Peyer's patch (tissue), 4 donors: Measurements from ENCODE around the gene PTRHD1.

Experiments used
- CTCF ChIP-seq, 6 experiments: fragments of 450-650 bp in 4 of 6; fragments of 200-600 bp in 2 of 6; sonication (generic) in 1 of 6; IDR thresholded peaks; one replicate each; pipeline ENCODE4 v1.5.1; 2017 to 2019; ENCODE audit warnings: antibody characterized with exemption in 6 of 6, mild to moderate bottlenecking in 3 of 6, moderate library complexity in 1 of 6
- POLR2A ChIP-seq, 2 donors: fragments of 450-650 bp; IDR thresholded peaks; one replicate each; pipeline ENCODE4 v1.5.1; 2017; ENCODE audit warnings: antibody characterized with exemption in 2 of 2, mild to moderate bottlenecking in 2 of 2, moderate library complexity in 2 of 2

GRCh38 chr2:24832521-24832920 is 39.3 kb upstream of the PTRHD1 start:
- TF ChIP-seq CTCF (IDR thresholded peaks at IDR 0.05) (no peak), POLR2A (IDR thresholded peaks at IDR 0.05) (no peak)
